ENCODE measurements around the gene ADAM12.

- TF ChIP-seq EZH2 (IDR thresholded peaks at IDR 0.05; ENCODE audit: insufficient read depth, low read length) (no peak), CTCF (IDR thresholded peaks at IDR 0.05; ENCODE audit: insufficient read depth, low read depth, low read length) (no peak)
These were observed 327.9 kb downstream of the ADAM12 start for GRCh38 chr10:126060261-126060931.

Data from astrocyte (in vitro differentiated cells and primary cell).